Liver (tissue), 9 donors: Measurements from ENCODE around the gene CHD1. TPM values are rescaled to one million over a fixed set of nuclear protein-coding genes. Genes with fewer than 3 reads are reported as not detected.

ENCODE experiments used
- DNase-seq: peaks from one replicate; pipeline ENCODE4 v3.0.0-alpha.2; 2017; ENCODE audit warnings: low spot score
- H3K27ac ChIP-seq, 2 donors: one replicate each; pipeline ENCODE4 v1.7.0; 2013; ENCODE audit warnings: inconsistent platforms in 2 of 2, low read length in 2 of 2, control low read depth in 1 of 2, low read depth in 1 of 2, mild to moderate bottlenecking in 1 of 2
- H3K27me3 ChIP-seq, 4 donors: one replicate each; pipeline versions ENCODE4 v1.6.1 to v1.7.0; 2013; ENCODE audit warnings: low read length in 3 of 4, inconsistent platforms in 1 of 4, mild to moderate bottlenecking in 1 of 4, moderate library complexity in 1 of 4; ENCODE audit not compliant: control insufficient read depth in 4 of 4, insufficient read depth in 4 of 4
- H3K36me3 ChIP-seq, 4 donors: one replicate each; pipeline versions ENCODE4 v1.6.1 to v1.7.0; 2013; ENCODE audit warnings: low read length in 3 of 4, mild to moderate bottlenecking in 3 of 4, low read depth in 1 of 4, moderate library complexity in 1 of 4; ENCODE audit not compliant: control insufficient read depth in 4 of 4, insufficient read depth in 3 of 4
- H3K4me1 ChIP-seq, 4 donors: one replicate each; pipeline versions ENCODE4 v1.6.1 to v1.7.0; 2013; ENCODE audit warnings: low read length in 3 of 4, mild to moderate bottlenecking in 3 of 4, moderate library complexity in 1 of 4; ENCODE audit not compliant: control insufficient read depth in 4 of 4, insufficient read depth in 4 of 4
- H3K4me3 ChIP-seq, 3 donors: one replicate each; pipeline versions ENCODE4 v1.6.1 to v1.7.0; 2013; ENCODE audit warnings: low read length in 3 of 3, control low read depth in 1 of 3, low read depth in 1 of 3, mild to moderate bottlenecking in 1 of 3
- H3K9ac ChIP-seq, 2 donors: one replicate each; pipeline ENCODE4 v1.7.0; 2013; ENCODE audit warnings: low read length in 2 of 2, mild to moderate bottlenecking in 2 of 2, moderate library complexity in 2 of 2, control low read depth in 1 of 2, low read depth in 1 of 2
- H3K9me3 ChIP-seq, 4 donors: one replicate each; pipeline versions ENCODE4 v1.6.1 to v1.7.0; 2013; ENCODE audit warnings: low read length in 3 of 4; ENCODE audit not compliant: control insufficient read depth in 4 of 4
- ATF3 ChIP-seq: IDR thresholded peaks from 2 replicates; pipeline ENCODE4 v1.6.1; 2016; ENCODE audit warnings: antibody characterized with exemption
- CTCF ChIP-seq: fragments of 150-350 bp; IDR thresholded peaks from 2 replicates; pipeline ENCODE4 v1.5.1; 2017; ENCODE audit warnings: improper control_type of control experiment, low read depth, low read length; ENCODE audit not compliant: missing input control
- EGR1 ChIP-seq, 2 donors: IDR thresholded peaks; 2 replicates each; pipeline ENCODE4 v1.6.1; 2016 to 2018; ENCODE audit warnings: antibody characterized with exemption in 2 of 2, low read depth in 2 of 2
- FOXA2 ChIP-seq: IDR thresholded peaks from 2 replicates; pipeline ENCODE4 v1.6.1; 2016; ENCODE audit warnings: antibody characterized with exemption
- GABPA ChIP-seq, 2 donors: IDR thresholded peaks in 1 of 2; conservative IDR thresholded peaks in 1 of 2; 2 replicates each; pipeline ENCODE4 v1.6.1; 2016; ENCODE audit warnings: antibody characterized with exemption in 2 of 2, mild to moderate bottlenecking in 1 of 2, moderate library complexity in 1 of 2
- HNF4A ChIP-seq, 2 donors: conservative IDR thresholded peaks; 2 replicates each; pipeline ENCODE4 v1.6.1; 2016; ENCODE audit warnings: antibody characterized with exemption in 2 of 2, mild to moderate bottlenecking in 2 of 2
- HNF4G ChIP-seq: IDR thresholded peaks from 2 replicates; pipeline ENCODE4 v1.6.1; 2016; ENCODE audit warnings: antibody characterized with exemption
- MAX ChIP-seq: IDR thresholded peaks from 2 replicates; pipeline ENCODE4 v1.6.1; 2016; ENCODE audit warnings: antibody characterized with exemption
- NR2F2 ChIP-seq: IDR thresholded peaks from 2 replicates; pipeline ENCODE4 v1.6.1; 2016; ENCODE audit warnings: antibody characterized with exemption
- RAD21 ChIP-seq, 2 donors: IDR thresholded peaks; 2 replicates each; pipeline ENCODE4 v1.6.1; 2016; ENCODE audit warnings: antibody characterized with exemption in 2 of 2, mild to moderate bottlenecking in 2 of 2
- REST ChIP-seq: IDR thresholded peaks from 2 replicates; pipeline ENCODE4 v1.6.1; 2016; ENCODE audit warnings: antibody characterized with exemption, mild to moderate bottlenecking
- YY1 ChIP-seq: IDR thresholded peaks from 2 replicates; pipeline ENCODE4 v1.6.1; 2016; ENCODE audit warnings: antibody characterized with exemption, mild to moderate bottlenecking
- WGBS: extraction: QIAGEN DNeasy Blood & Tissue Kit; methylation state at CpG from one replicate; pipeline ENCODE4 v1.1.7; 2013; 5-methylcytosine and 5-hydroxymethylcytosine counted together
- polyA plus RNA-seq, 2 donors: library from polyadenylated mRNA; stranded (reverse) in 1 of 2; unstranded in 1 of 2; fragments of 200-250 nt in 1 of 2; fragments of >200 nt in 1 of 2; fragmentation: Nextera tagmentation in 1 of 2; extraction: Ambion mirVana in 1 of 2; gene quantifications; one replicate each; pipeline versions ENCODE4 v1.2.1 to v1.2.3, GENCODE V29; 2013 to 2015
- total RNA-seq, 2 donors: library from RNA; depleted of rRNA; stranded (reverse); fragments of >200 nt; gene quantifications; one replicate each; pipeline ENCODE4 v1.2.3, GENCODE V29; 2014
- donor health status: healthy.
- donor health status: healthy.
- donor health status: healthy.
- donor health status: healthy.
- donor health status: healthy.

CHD1 gene
- total and polyA plus RNA-seq, 4 donors = 5.1 to 44.8 (median 25.4) TPM

DNA sequence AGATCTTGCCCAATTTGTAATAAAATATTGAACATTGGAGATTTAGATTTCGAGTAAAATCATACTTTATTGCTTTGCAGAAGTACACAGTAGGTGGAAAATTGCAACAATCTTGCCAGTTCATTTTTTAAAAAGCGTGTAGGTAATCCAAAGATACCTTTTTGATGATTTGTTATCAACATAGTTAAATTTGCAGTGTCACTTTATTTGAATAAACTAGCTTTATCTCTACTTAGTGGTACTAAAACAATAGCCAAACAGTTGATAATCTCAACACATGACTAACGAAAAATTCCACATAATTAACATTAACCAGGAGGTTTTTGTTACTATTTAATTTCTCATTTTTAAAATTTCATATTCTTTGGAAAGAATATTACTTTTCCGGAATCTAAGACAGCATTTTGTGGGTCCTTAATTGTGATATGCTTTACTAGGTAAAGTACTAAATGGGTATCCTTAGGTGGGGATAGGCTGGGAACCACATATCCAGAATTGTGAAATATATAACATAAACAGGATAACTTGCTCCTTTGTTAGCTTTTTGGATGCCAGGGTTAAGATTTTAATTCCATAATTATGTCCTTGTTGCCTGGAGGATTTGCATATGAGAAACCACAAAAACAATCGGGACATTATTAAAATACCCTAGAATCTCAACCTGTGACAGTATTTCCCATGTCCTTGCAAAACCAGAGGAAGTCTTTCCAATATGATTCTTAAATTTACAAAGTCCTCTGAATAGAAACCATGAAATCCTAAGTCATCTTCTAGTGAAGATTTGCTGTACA lies 2.4 kb upstream of the CHD1 start (continued):
- TF ChIP-seq ATF3 (no peak), RAD21 (IDR thresholded peaks at IDR 0.05) (no peak), YY1 (no peak), NR2F2 (no peak)

GRCh38 chr5:98929710-98930298 lies 997 bp upstream of the CHD1 start:
- no peak for TF ChIP-seq REST
- peak in 1 of 2 donors; percentile 13 for TF ChIP-seq GABPA (IDR thresholded peaks at IDR 0.05 in 1 of 2, conservative IDR thresholded peaks at IDR 0.05 in 1 of 2)
- TF ChIP-seq FOXA2 = no peak
- peak in 1 of 2 donors; percentile 76 for TF ChIP-seq EGR1 (IDR thresholded peaks at IDR 0.05; ENCODE audit: low read depth in 2 of 2)
- no peak for TF ChIP-seq CTCF
- TF ChIP-seq MAX = peak; percentile 56
- TF ChIP-seq HNF4G = no peak
- peak in 1 of 2 donors; percentile 55 for TF ChIP-seq HNF4A (conservative IDR thresholded peaks at IDR 0.05)
- TF ChIP-seq RAD21 (IDR thresholded peaks at IDR 0.05) = peak; percentile 33 to 50
- no peak for TF ChIP-seq ATF3
- TF ChIP-seq NR2F2 = no peak
- Histone ChIP-seq H3K9me3 (no peaks in the 10 kb centered on the region), H3K4me3 (peak overlapping the region; percentile 68 to 96 (median 77)), H3K27me3 (no peaks in the 10 kb centered on the region), H3K36me3 (peaks cover 0 to 4% (median 1%) of the 10 kb centered on the region in 4 donors), H3K27ac (peak overlapping the region; percentile 99 to 100), H3K9ac (peak overlapping the region; percentile 89 to 99), H3K4me1 (peaks cover 4 to 32% (median 15%) of the 10 kb centered on the region in 4 donors)
- DNase-seq = no peak
- WGBS = 7% methylated on average over 21 of the region's 21 CpGs
